Measurements from ENCODE around the gene DNAH7. TPM values are rescaled to one million over a fixed set of nuclear protein-coding genes. Genes with fewer than 3 reads are reported as not detected.
"Not testable (repeated sequence)": the region's sequence is repeated elsewhere in the genome, so short reads cannot be mapped to it uniquely, and the experiment has no call there.

Gene DNAH7
- total RNA-seq, 2 donors from 2014 or later, result 2.6 to 5.5 TPM

GRCh38 chr2:195709901-195710806, 358.5 kb downstream of the DNAH7 start:
- no peak for ATAC-seq
- no peak for DNase-seq
- intact Hi-C loops (cut with DNase I, micrococcal nuclease), result no loop called here

GRCh38 chr2:195706161-195706900, 362.3 kb downstream of the DNAH7 start:
- ATAC-seq, result no peak
- intact Hi-C loops (cut with DNase I, micrococcal nuclease), result no loop called here
- DNase-seq, result no peak

- intact Hi-C loops (cut with DNase I, micrococcal nuclease), result no loop called here
- ATAC-seq (no peak), DNase-seq (no peak)
Measured at GRCh38 chr2:195700480-195700879, 368.2 kb downstream of the DNAH7 start.

- ATAC-seq, result no peak
Measured at GRCh38 chr2:195697681-195698220, 370.9 kb downstream of the DNAH7 start.

GRCh38 chr2:195696012-195696411, 372.6 kb downstream of the DNAH7 start:
- ATAC-seq (no peak), DNase-seq (no peak)
- intact Hi-C loops (cut with DNase I, micrococcal nuclease), result no loop called here

More at GRCh38 chr2:195697681-195698220, 370.9 kb downstream of the DNAH7 start:
- no peak for DNase-seq
- intact Hi-C loops (cut with DNase I, micrococcal nuclease), result no loop called here

- ATAC-seq (no peak), DNase-seq (no peak)
- intact Hi-C loops (cut with DNase I, micrococcal nuclease), result no loop called here
Measured at GRCh38 chr2:195695002-195695631, 373.5 kb downstream of the DNAH7 start.

- intact Hi-C loops (cut with DNase I, micrococcal nuclease), result no loop called here
- ATAC-seq, result no peak
- no peak for DNase-seq
Measured at GRCh38 chr2:195694553-195694952, 374.1 kb downstream of the DNAH7 start.

- intact Hi-C loops (cut with DNase I, micrococcal nuclease); ATAC-seq; DNase-seq: not testable (repeated sequence)
Measured at GRCh38 chr2:195692531-195692930, 376.1 kb downstream of the DNAH7 start.

Other genes starting within 250 kb of the DNAH7 start
- 10 to 100 TPM; 43.1 to 59.9 TPM for gene STK17B, start 102.7 kb upstream of the DNAH7 start, total RNA-seq